ENCODE data around the gene TACC3.

DNA sequence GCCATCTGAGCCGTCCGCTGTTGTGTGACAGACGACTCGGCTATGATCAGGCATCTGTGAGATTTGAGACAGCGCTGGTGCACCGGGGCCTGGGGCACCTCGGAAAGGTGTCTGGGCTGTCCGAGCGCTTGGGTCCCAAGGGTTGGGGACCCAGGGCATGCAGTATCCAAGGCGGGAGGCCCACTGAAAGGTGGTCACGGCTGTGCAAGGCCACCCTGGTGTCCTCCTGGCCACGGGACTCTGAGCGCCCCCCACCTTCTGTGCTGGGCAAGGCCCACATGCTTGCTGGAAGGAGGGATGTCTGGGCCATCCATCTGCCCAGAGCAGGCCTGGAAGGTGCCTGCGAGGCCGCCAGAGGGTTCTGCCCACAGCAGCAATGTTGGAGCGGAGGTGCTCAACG lies 19.9 kb downstream of the TACC3 start:
- TF ChIP-seq, protein P1, sequence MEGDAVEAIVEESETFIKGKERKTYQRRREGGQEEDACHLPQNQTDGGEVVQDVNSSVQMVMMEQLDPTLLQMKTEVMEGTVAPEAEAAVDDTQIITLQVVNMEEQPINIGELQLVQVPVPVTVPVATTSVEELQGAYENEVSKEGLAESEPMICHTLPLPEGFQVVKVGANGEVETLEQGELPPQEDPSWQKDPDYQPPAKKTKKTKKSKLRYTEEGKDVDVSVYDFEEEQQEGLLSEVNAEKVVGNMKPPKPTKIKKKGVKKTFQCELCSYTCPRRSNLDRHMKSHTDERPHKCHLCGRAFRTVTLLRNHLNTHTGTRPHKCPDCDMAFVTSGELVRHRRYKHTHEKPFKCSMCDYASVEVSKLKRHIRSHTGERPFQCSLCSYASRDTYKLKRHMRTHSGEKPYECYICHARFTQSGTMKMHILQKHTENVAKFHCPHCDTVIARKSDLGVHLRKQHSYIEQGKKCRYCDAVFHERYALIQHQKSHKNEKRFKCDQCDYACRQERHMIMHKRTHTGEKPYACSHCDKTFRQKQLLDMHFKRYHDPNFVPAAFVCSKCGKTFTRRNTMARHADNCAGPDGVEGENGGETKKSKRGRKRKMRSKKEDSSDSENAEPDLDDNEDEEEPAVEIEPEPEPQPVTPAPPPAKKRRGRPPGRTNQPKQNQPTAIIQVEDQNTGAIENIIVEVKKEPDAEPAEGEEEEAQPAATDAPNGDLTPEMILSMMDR (IDR thresholded peaks at IDR 0.05) = no peak
- TF ChIP-seq POLR2A (IDR thresholded peaks at IDR 0.05) = no peak
